Measurements from ENCODE around the gene AGT.

AGT gene

GRCh38 chr1:230759369-230760065, 45.6 kb upstream of the AGT start:
- no peak for DNase-seq
- H3K4me3 ChIP-seq (ENCODE audit: low read depth in 1 of 2, low read length in 2 of 2): no peak overlapping the region
- no peaks in the 10 kb centered on the region for H3K36me3 ChIP-seq (ENCODE audit: insufficient read depth, low read length)
- H3K27ac ChIP-seq (ENCODE audit: low read length): no peak overlapping the region
- no peaks in the 10 kb centered on the region for H3K9me3 ChIP-seq (ENCODE audit: insufficient read depth, low read length, severe bottlenecking)
- H3K27me3 ChIP-seq (ENCODE audit: insufficient read depth, low read length, poor library complexity): peaks cover 13% of the 10 kb centered on the region
- no peaks in the 10 kb centered on the region for H3K4me1 ChIP-seq (ENCODE audit: insufficient read depth, low read length)
- H3K9ac ChIP-seq (ENCODE audit: low read depth, low read length): no peak overlapping the region
- no peaks in the 10 kb centered on the region for H3K79me2 ChIP-seq (ENCODE audit: insufficient read depth, low read length)
- TF ChIP-seq, protein P1, sequence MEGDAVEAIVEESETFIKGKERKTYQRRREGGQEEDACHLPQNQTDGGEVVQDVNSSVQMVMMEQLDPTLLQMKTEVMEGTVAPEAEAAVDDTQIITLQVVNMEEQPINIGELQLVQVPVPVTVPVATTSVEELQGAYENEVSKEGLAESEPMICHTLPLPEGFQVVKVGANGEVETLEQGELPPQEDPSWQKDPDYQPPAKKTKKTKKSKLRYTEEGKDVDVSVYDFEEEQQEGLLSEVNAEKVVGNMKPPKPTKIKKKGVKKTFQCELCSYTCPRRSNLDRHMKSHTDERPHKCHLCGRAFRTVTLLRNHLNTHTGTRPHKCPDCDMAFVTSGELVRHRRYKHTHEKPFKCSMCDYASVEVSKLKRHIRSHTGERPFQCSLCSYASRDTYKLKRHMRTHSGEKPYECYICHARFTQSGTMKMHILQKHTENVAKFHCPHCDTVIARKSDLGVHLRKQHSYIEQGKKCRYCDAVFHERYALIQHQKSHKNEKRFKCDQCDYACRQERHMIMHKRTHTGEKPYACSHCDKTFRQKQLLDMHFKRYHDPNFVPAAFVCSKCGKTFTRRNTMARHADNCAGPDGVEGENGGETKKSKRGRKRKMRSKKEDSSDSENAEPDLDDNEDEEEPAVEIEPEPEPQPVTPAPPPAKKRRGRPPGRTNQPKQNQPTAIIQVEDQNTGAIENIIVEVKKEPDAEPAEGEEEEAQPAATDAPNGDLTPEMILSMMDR (IDR thresholded peaks at IDR 0.05; ENCODE audit: borderline replicate concordance, extremely low read depth, low read length, poor library complexity, severe bottlenecking): no peak
- no peak for TF ChIP-seq EZH2 (IDR thresholded peaks at IDR 0.05; ENCODE audit: borderline replicate concordance, low read depth, low read length, severe bottlenecking)
- no peak for ATAC-seq (ENCODE audit: insufficient read depth, low read depth)
- H4K20me1 ChIP-seq (ENCODE audit: insufficient read depth, low read length): no peaks in the 10 kb centered on the region
- no peak overlapping the region for H2AFZ ChIP-seq (ENCODE audit: low read depth, low read length)
- H3K4me2 ChIP-seq (ENCODE audit: insufficient read depth, low read length): no peak overlapping the region

DNA sequence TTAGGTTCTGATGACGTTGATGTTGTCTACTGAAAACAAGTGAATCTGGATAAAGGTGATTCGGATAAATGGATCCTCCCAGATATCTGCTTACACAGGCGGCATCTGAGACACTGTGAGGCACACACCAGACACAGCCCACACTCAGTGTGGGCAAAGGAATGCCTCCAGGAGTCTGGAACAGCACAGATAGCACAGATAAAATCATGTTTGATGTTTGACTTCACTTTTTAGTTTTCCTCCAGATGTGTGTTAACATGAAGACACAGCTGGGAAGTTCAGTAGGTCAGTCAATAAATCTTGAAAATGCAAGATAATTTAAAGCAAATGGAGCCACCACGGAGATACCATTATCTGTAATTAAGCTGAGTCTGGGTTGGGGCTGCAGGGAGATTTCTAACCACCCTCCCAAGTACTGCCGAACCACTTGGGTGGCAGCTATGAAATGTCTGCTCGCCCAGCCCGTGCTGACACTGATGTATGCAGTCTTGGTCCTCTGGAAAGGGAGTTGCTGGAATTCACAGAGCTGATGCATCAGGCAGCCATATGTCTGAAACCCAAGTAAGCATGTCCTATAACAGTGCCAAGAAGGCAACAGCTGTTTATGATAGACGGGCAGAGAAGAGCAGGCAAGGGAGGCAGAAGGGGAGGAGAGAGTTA, 44.9 kb upstream of the AGT start:
- H3K9me3 ChIP-seq (ENCODE audit: insufficient read depth, low read length, severe bottlenecking): no peaks in the 10 kb centered on the region
- H3K4me2 ChIP-seq (ENCODE audit: insufficient read depth, low read length): no peak overlapping the region
- TF ChIP-seq, protein P1 (IDR thresholded peaks at IDR 0.05; ENCODE audit: borderline replicate concordance, extremely low read depth, low read length, poor library complexity, severe bottlenecking): no peak
- TF ChIP-seq EZH2 (IDR thresholded peaks at IDR 0.05; ENCODE audit: borderline replicate concordance, low read depth, low read length, severe bottlenecking): no peak
- H3K79me2 ChIP-seq (ENCODE audit: insufficient read depth, low read length): no peaks in the 10 kb centered on the region
- ATAC-seq (ENCODE audit: insufficient read depth, low read depth) (no peak), DNase-seq (no peak)
- H3K27ac ChIP-seq (ENCODE audit: low read length): no peak overlapping the region
- no peak overlapping the region for H3K4me3 ChIP-seq (ENCODE audit: low read depth in 1 of 2, low read length in 2 of 2)
- H4K20me1 ChIP-seq (ENCODE audit: insufficient read depth, low read length): no peaks in the 10 kb centered on the region
- peaks cover 13% of the 10 kb centered on the region for H3K27me3 ChIP-seq (ENCODE audit: insufficient read depth, low read length, poor library complexity)
- H3K9ac ChIP-seq (ENCODE audit: low read depth, low read length): no peak overlapping the region
- peaks cover 3% of the 10 kb centered on the region; the same call in 1 of the 2 replicates for H3K4me1 ChIP-seq (ENCODE audit: insufficient read depth, low read length)
- H3K36me3 ChIP-seq (ENCODE audit: insufficient read depth, low read length): no peaks in the 10 kb centered on the region
- no peak overlapping the region for H2AFZ ChIP-seq (ENCODE audit: low read depth, low read length)

- Histone ChIP-seq H3K27me3 (ENCODE audit: insufficient read depth, low read length, poor library complexity) (peaks cover 13% of the 10 kb centered on the region), H3K4me2 (ENCODE audit: insufficient read depth, low read length) (no peak overlapping the region), H3K4me1 (ENCODE audit: insufficient read depth, low read length) (peaks cover 10% of the 10 kb centered on the region), H2AFZ (ENCODE audit: low read depth, low read length) (no peak overlapping the region), H3K36me3 (ENCODE audit: insufficient read depth, low read length) (no peaks in the 10 kb centered on the region), H3K27ac (ENCODE audit: low read length) (no peak overlapping the region), H3K79me2 (ENCODE audit: insufficient read depth, low read length) (no peaks in the 10 kb centered on the region), H3K9ac (ENCODE audit: low read depth, low read length) (no peak overlapping the region), H4K20me1 (ENCODE audit: insufficient read depth, low read length) (no peaks in the 10 kb centered on the region), H3K9me3 (ENCODE audit: insufficient read depth, low read length, severe bottlenecking) (no peaks in the 10 kb centered on the region), H3K4me3 (ENCODE audit: low read depth in 1 of 2, low read length in 2 of 2) (no peak overlapping the region)
- no peak for TF ChIP-seq EZH2 (IDR thresholded peaks at IDR 0.05; ENCODE audit: borderline replicate concordance, low read depth, low read length, severe bottlenecking)
- TF ChIP-seq, protein P1 (IDR thresholded peaks at IDR 0.05; ENCODE audit: borderline replicate concordance, extremely low read depth, low read length, poor library complexity, severe bottlenecking): no peak
- ATAC-seq (ENCODE audit: insufficient read depth, low read depth) (no peak), DNase-seq (no peak)
These were observed 44.2 kb upstream of the AGT start for GRCh38 chr1:230757856-230758708.

Measured in DND-41 (cell line).